ENCODE data around the gene KIAA0232.

KIAA0232 gene

GRCh38 chr4:6747294-6748051 lies 35.1 kb upstream of the KIAA0232 start:
- FAIRE-seq = no peak
- TF ChIP-seq TAF1 (IDR thresholded peaks at IDR 0.05; ENCODE audit: low read depth, low read length) = no peak
- TF ChIP-seq POU2F2 (IDR thresholded peaks at IDR 0.05; ENCODE audit: low read depth, low read length) = no peak
- TF ChIP-seq PAX5 (IDR thresholded peaks at IDR 0.05; ENCODE audit: insufficient read depth, low read length, severe bottlenecking) = no peak
- no peak for TF ChIP-seq SPI1 (IDR thresholded peaks at IDR 0.05; ENCODE audit: low read depth, low read length)
- TF ChIP-seq POLR2A (IDR thresholded peaks at IDR 0.05; ENCODE audit: low read depth, low read length) = no peak
- no peak for TF ChIP-seq POLR2AphosphoS5 (IDR thresholded peaks at IDR 0.05; ENCODE audit: low read depth, low read length)
- DNase-seq (ENCODE audit: insufficient read length, low spot score) = no peak

GRCh38 chr4:6748286-6748685 lies 34.2 kb upstream of the KIAA0232 start:
- FAIRE-seq (no peak), DNase-seq (ENCODE audit: insufficient read length, low spot score) (no peak)
- TF ChIP-seq POLR2AphosphoS5 (IDR thresholded peaks at IDR 0.05; ENCODE audit: low read depth, low read length) (no peak), POLR2A (IDR thresholded peaks at IDR 0.05; ENCODE audit: low read depth, low read length) (no peak), TAF1 (IDR thresholded peaks at IDR 0.05; ENCODE audit: low read depth, low read length) (no peak), POU2F2 (IDR thresholded peaks at IDR 0.05; ENCODE audit: low read depth, low read length) (no peak), SPI1 (IDR thresholded peaks at IDR 0.05; ENCODE audit: low read depth, low read length) (no peak)

GRCh38 chr4:6749340-6750171 lies 33.0 kb upstream of the KIAA0232 start:
- no peak for FAIRE-seq
- TF ChIP-seq SPI1 (IDR thresholded peaks at IDR 0.05; ENCODE audit: low read depth, low read length) = no peak
- TF ChIP-seq POU2F2 (IDR thresholded peaks at IDR 0.05; ENCODE audit: low read depth, low read length) = no peak
- no peak for TF ChIP-seq PAX5 (IDR thresholded peaks at IDR 0.05; ENCODE audit: insufficient read depth, low read length, severe bottlenecking)
- no peak for TF ChIP-seq TAF1 (IDR thresholded peaks at IDR 0.05; ENCODE audit: low read depth, low read length)
- TF ChIP-seq POLR2A (IDR thresholded peaks at IDR 0.05; ENCODE audit: low read depth, low read length) = no peak
- no peak for TF ChIP-seq POLR2AphosphoS5 (IDR thresholded peaks at IDR 0.05; ENCODE audit: low read depth, low read length)
- DNase-seq (ENCODE audit: insufficient read length, low spot score) = no peak

- FAIRE-seq = no peak
- no peak for DNase-seq (ENCODE audit: insufficient read length, low spot score)
Observed at GRCh38 chr4:6750286-6751221, 32.0 kb upstream of the KIAA0232 start.

GRCh38 chr4:6751611-6752485 lies 30.7 kb upstream of the KIAA0232 start:
- DNase-seq (ENCODE audit: insufficient read length, low spot score) (no peak), FAIRE-seq (no peak)
- no peak for TF ChIP-seq POLR2AphosphoS5 (IDR thresholded peaks at IDR 0.05; ENCODE audit: low read depth, low read length)

More at GRCh38 chr4:6750286-6751221, 32.0 kb upstream of the KIAA0232 start:
- TF ChIP-seq PAX5 (IDR thresholded peaks at IDR 0.05; ENCODE audit: insufficient read depth, low read length, severe bottlenecking) (no peak), SPI1 (IDR thresholded peaks at IDR 0.05; ENCODE audit: low read depth, low read length) (no peak), POLR2A (IDR thresholded peaks at IDR 0.05; ENCODE audit: low read depth, low read length) (no peak), POLR2AphosphoS5 (IDR thresholded peaks at IDR 0.05; ENCODE audit: low read depth, low read length) (no peak), TAF1 (IDR thresholded peaks at IDR 0.05; ENCODE audit: low read depth, low read length) (no peak), POU2F2 (IDR thresholded peaks at IDR 0.05; ENCODE audit: low read depth, low read length) (no peak)

- TF ChIP-seq SPI1 (IDR thresholded peaks at IDR 0.05; ENCODE audit: low read depth, low read length) (no peak), POLR2AphosphoS5 (IDR thresholded peaks at IDR 0.05; ENCODE audit: low read depth, low read length) (no peak)
- DNase-seq (ENCODE audit: insufficient read length, low spot score) = no peak
- FAIRE-seq = no peak
Observed at GRCh38 chr4:6752486-6752829, 30.1 kb upstream of the KIAA0232 start.

- DNase-seq (ENCODE audit: insufficient read length, low spot score) (no peak), FAIRE-seq (no peak)
- no peak for TF ChIP-seq POU2F2 (IDR thresholded peaks at IDR 0.05; ENCODE audit: low read depth, low read length)
- TF ChIP-seq PAX5 (IDR thresholded peaks at IDR 0.05; ENCODE audit: insufficient read depth, low read length, severe bottlenecking) = no peak
- TF ChIP-seq POLR2AphosphoS5 (IDR thresholded peaks at IDR 0.05; ENCODE audit: low read depth, low read length) = no peak
- TF ChIP-seq POLR2A (IDR thresholded peaks at IDR 0.05; ENCODE audit: low read depth, low read length) = no peak
- no peak for TF ChIP-seq SPI1 (IDR thresholded peaks at IDR 0.05; ENCODE audit: low read depth, low read length)
- no peak for TF ChIP-seq TAF1 (IDR thresholded peaks at IDR 0.05; ENCODE audit: low read depth, low read length)
Observed at GRCh38 chr4:6753103-6753560, 29.4 kb upstream of the KIAA0232 start.

GRCh38 chr4:6753891-6754290 lies 28.6 kb upstream of the KIAA0232 start:
- FAIRE-seq (no peak), DNase-seq (ENCODE audit: insufficient read length, low spot score) (no peak)
- TF ChIP-seq POLR2A (IDR thresholded peaks at IDR 0.05; ENCODE audit: low read depth, low read length) = no peak
- TF ChIP-seq POLR2AphosphoS5 (IDR thresholded peaks at IDR 0.05; ENCODE audit: low read depth, low read length) = no peak
- no peak for TF ChIP-seq PAX5 (IDR thresholded peaks at IDR 0.05; ENCODE audit: insufficient read depth, low read length, severe bottlenecking)
- no peak for TF ChIP-seq SPI1 (IDR thresholded peaks at IDR 0.05; ENCODE audit: low read depth, low read length)
- no peak for TF ChIP-seq POU2F2 (IDR thresholded peaks at IDR 0.05; ENCODE audit: low read depth, low read length)
- TF ChIP-seq TAF1 (IDR thresholded peaks at IDR 0.05; ENCODE audit: low read depth, low read length) = no peak

All from GM12891 (cell line).